ENCODE results near the gene IGF1R. TPM values are rescaled to one million over a fixed set of nuclear protein-coding genes. Genes with fewer than 3 reads are reported as not detected.

The IGF1R gene
- total RNA-seq, 2 donors from 2014 or later: 115 to 119 TPM

DNA sequence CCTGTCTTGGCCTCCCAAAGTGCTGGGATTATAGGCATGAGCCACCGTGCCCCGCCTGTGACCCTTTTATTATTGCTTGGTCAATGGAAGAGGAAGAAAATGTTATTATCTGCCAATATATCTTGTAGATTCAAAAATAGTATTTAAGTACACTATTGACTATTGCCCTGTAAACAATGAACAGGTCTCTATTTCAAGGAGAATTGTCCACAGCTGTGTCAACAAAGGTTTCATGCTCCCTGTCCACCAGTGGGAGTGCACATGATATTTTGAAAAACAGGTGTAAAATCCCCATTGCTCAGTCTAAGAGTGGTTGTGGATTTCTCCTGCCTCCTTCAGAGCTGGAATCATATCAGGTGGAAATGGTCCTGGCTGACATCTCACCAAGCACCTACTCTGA, 36.5 kb upstream of the IGF1R start:
- Histone ChIP-seq H3K36me3 (ENCODE audit: control insufficient read depth, insufficient read depth, low read length) (no peaks in the 10 kb centered on the region), H3K9me3 (ENCODE audit: control insufficient read depth, low read length) (no peaks in the 10 kb centered on the region), H3K27ac (ENCODE audit: low read depth, low read length) (no peak overlapping the region), H3K9ac (ENCODE audit: extremely low read depth, low read length, poor library complexity, severe bottlenecking) (no peak overlapping the region), H3K4me3 (ENCODE audit: low read length) (no peak overlapping the region), H3K27me3 (ENCODE audit: control insufficient read depth, insufficient read depth, low read length, poor library complexity, severe bottlenecking) (no peaks in the 10 kb centered on the region), H3K4me1 (ENCODE audit: control insufficient read depth, insufficient read depth, low read length) (no peaks in the 10 kb centered on the region)
- H3K9me3 Mint-ChIP-seq: no peaks in the 10 kb centered on the region
- H3K27ac Mint-ChIP-seq: no peak overlapping the region
- TF ChIP-seq, protein P1, sequence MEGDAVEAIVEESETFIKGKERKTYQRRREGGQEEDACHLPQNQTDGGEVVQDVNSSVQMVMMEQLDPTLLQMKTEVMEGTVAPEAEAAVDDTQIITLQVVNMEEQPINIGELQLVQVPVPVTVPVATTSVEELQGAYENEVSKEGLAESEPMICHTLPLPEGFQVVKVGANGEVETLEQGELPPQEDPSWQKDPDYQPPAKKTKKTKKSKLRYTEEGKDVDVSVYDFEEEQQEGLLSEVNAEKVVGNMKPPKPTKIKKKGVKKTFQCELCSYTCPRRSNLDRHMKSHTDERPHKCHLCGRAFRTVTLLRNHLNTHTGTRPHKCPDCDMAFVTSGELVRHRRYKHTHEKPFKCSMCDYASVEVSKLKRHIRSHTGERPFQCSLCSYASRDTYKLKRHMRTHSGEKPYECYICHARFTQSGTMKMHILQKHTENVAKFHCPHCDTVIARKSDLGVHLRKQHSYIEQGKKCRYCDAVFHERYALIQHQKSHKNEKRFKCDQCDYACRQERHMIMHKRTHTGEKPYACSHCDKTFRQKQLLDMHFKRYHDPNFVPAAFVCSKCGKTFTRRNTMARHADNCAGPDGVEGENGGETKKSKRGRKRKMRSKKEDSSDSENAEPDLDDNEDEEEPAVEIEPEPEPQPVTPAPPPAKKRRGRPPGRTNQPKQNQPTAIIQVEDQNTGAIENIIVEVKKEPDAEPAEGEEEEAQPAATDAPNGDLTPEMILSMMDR (conservative IDR thresholded peaks at IDR 0.05): no peak
- no peaks in the 10 kb centered on the region for H3K36me3 Mint-ChIP-seq (ENCODE audit: low read depth)
- no peaks in the 10 kb centered on the region for H3K27me3 Mint-ChIP-seq (ENCODE audit: insufficient read depth)
- no peak overlapping the region for H3K4me3 Mint-ChIP-seq
- DNase-seq: peak; percentile 14
- H3K4me1 Mint-ChIP-seq: peaks cover 4% of the 10 kb centered on the region
- WGBS, 2 experiments (ENCODE audit: insufficient coverage in 1 of 2, insufficient read length in 1 of 2): 100% methylated on average over 2 of the region's 2 CpGs

DNA sequence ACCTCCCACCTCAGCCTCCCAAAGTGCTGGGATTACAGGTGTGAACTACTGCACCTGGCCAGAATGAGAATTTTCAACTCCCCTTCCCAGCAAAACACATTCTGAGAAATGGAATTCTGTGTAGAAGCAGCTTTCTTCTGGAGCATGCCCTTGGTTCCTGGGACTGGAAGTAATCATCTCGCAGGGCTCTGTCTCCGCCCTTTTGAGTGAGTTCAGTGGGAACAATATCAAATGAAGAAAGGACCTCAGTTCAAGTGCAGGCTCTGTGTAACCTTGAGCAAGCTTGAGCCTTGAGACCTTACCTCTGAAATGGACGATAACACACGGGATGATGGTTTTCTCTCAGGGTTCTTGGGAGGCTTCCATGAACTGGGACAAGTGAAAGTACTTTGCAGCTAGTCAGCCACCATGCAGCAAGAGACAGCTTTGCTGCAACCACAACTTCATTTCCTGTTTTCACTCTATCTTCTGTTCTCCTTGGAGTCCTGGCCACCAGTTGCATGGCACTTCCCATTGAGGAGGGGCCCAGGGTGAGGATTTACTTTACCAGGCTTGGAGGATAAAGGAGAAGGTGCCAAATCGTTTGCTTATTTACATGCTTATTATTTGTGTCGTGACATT, 35.7 kb upstream of the IGF1R start:
- no peaks in the 10 kb centered on the region for H3K4me1 ChIP-seq (ENCODE audit: control insufficient read depth, insufficient read depth, low read length)
- no peak overlapping the region for H3K4me3 Mint-ChIP-seq
- no peak overlapping the region for H3K9ac ChIP-seq (ENCODE audit: extremely low read depth, low read length, poor library complexity, severe bottlenecking)
- H3K4me1 Mint-ChIP-seq: peaks cover 4% of the 10 kb centered on the region
- H3K9me3 ChIP-seq (ENCODE audit: control insufficient read depth, low read length): no peaks in the 10 kb centered on the region
- no peaks in the 10 kb centered on the region for H3K36me3 Mint-ChIP-seq (ENCODE audit: low read depth)
- no peaks in the 10 kb centered on the region for H3K9me3 Mint-ChIP-seq
- TF ChIP-seq, protein P1 (conservative IDR thresholded peaks at IDR 0.05): no peak
- no peak overlapping the region for H3K27ac ChIP-seq (ENCODE audit: low read depth, low read length)
- H3K27me3 ChIP-seq (ENCODE audit: control insufficient read depth, insufficient read depth, low read length, poor library complexity, severe bottlenecking): no peaks in the 10 kb centered on the region
- H3K27me3 Mint-ChIP-seq (ENCODE audit: insufficient read depth): no peaks in the 10 kb centered on the region
- H3K4me3 ChIP-seq (ENCODE audit: low read length): no peak overlapping the region
- H3K27ac Mint-ChIP-seq: no peak overlapping the region
- DNase-seq: no peak
- no peaks in the 10 kb centered on the region for H3K36me3 ChIP-seq (ENCODE audit: control insufficient read depth, insufficient read depth, low read length)
- 86 to 90% methylated on average over 6 of the region's 6 CpGs for WGBS, 2 experiments (ENCODE audit: insufficient coverage in 1 of 2, insufficient read length in 1 of 2)

DNA sequence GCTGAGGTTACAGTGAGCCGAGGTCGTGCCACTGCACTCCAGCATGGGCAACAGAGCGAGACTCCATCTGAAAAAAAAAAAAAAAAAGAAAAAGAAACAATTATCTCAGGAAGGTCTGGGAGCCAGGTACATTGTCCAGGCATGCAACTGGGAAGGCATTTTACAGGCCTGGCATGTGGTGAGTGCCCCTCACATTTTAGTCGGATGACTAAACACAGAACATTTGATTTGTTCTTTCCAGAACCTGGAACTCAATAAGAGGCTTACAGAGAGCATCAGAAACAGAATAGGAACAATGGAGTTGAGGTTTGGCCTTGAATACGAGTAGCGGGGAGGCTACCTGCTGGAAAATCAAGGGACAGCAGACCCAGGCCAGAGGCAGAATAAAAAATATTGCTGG, 33.7 kb upstream of the IGF1R start:
- H3K27me3 Mint-ChIP-seq (ENCODE audit: insufficient read depth): no peaks in the 10 kb centered on the region
- WGBS, 2 experiments (ENCODE audit: insufficient coverage in 1 of 2, insufficient read length in 1 of 2): 92 to 97% methylated on average over 5 to 6 of the region's 6 CpGs
- TF ChIP-seq, protein P1 (conservative IDR thresholded peaks at IDR 0.05): no peak
- no peaks in the 10 kb centered on the region for H3K9me3 ChIP-seq (ENCODE audit: control insufficient read depth, low read length)
- H3K27me3 ChIP-seq (ENCODE audit: control insufficient read depth, insufficient read depth, low read length, poor library complexity, severe bottlenecking): no peaks in the 10 kb centered on the region
- no peaks in the 10 kb centered on the region for H3K4me1 ChIP-seq (ENCODE audit: control insufficient read depth, insufficient read depth, low read length)
- peaks cover 1% of the 10 kb centered on the region for H3K4me1 Mint-ChIP-seq
- H3K9ac ChIP-seq (ENCODE audit: extremely low read depth, low read length, poor library complexity, severe bottlenecking): no peak overlapping the region
- no peak overlapping the region for H3K27ac Mint-ChIP-seq
- H3K36me3 ChIP-seq (ENCODE audit: control insufficient read depth, insufficient read depth, low read length): no peaks in the 10 kb centered on the region
- H3K9me3 Mint-ChIP-seq: no peaks in the 10 kb centered on the region
- no peak overlapping the region for H3K27ac ChIP-seq (ENCODE audit: low read depth, low read length)
- DNase-seq: peak; percentile 32
- no peaks in the 10 kb centered on the region for H3K36me3 Mint-ChIP-seq (ENCODE audit: low read depth)
- H3K4me3 ChIP-seq (ENCODE audit: low read length): no peak overlapping the region
- no peak overlapping the region for H3K4me3 Mint-ChIP-seq
